ENCODE measurements around the gene TRAF2. TPM values are rescaled to one million over a fixed set of nuclear protein-coding genes. Genes with fewer than 3 reads are reported as not detected.

The TRAF2 gene
- total RNA-seq, 2 experiments from 2014 or later: 37.4 to 46.2 TPM

DNA sequence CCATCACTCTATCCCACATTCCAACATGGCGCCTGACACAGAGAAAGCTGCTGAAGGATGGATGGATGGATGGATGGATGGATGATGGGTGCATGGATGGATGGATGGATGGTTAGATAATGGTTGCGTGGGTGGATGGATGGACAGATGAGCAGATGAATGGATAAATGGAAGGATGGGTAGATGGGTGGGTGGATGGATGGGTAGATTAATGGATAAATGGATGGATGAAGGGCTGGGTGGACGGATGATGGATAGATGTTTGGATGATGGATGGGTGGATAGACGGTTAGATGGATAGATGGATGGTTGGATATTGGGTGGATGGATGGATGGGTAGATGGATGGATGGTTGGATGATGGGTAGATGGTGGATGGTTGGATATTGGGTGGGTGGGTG lies 70.3 kb downstream of the TRAF2 start:
- CTCF ChIA-PET: no interaction called here
- H3K27me3 Mint-ChIP-seq: no peaks in the 10 kb centered on the region
- no peak for ATAC-seq
- H3K9me3 Mint-ChIP-seq (ENCODE audit: low read depth): peaks cover 3% of the 10 kb centered on the region
- intact Hi-C loops (cut with DNase I, micrococcal nuclease): no loop called here
- no peak overlapping the region for H3K4me3 Mint-ChIP-seq
- no peak overlapping the region for H3K27ac Mint-ChIP-seq
- POLR2A ChIA-PET: no interaction called here
- H3K36me3 Mint-ChIP-seq (ENCODE audit: low read depth): no peaks in the 10 kb centered on the region
- DNase-seq: no peak
- H3K4me1 Mint-ChIP-seq: peaks cover 5% of the 10 kb centered on the region

DNA sequence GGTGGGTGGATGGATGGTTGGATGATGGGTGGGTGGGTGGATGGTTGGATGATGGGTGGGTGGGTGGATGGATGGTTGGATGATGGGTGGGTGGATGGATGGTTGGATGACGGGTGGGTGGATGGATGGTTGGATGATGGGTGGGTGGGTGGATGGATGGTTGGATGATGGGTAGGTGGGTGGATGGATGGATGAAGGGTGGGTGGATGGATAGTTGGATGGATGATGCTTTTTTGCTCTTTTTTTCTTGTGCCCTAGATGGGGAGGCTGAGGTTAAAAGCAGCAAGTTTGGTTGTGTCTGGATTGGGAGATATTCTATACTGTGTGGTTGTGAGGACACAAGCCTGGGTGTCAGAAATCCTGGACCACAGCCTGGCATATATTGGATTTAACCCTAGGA lies 71.1 kb downstream of the TRAF2 start:
- ChIA-PET CTCF (no interaction called here), POLR2A (no interaction called here)
- Mint-ChIP-seq H3K9me3 (ENCODE audit: low read depth) (peaks cover 3% of the 10 kb centered on the region), H3K36me3 (ENCODE audit: low read depth) (no peaks in the 10 kb centered on the region), H3K4me3 (no peak overlapping the region), H3K27me3 (no peaks in the 10 kb centered on the region), H3K4me1 (peaks cover 5% of the 10 kb centered on the region), H3K27ac (no peak overlapping the region)
- no peak for ATAC-seq
- DNase-seq: no peak
- intact Hi-C loops (cut with DNase I, micrococcal nuclease): no loop called here

DNA sequence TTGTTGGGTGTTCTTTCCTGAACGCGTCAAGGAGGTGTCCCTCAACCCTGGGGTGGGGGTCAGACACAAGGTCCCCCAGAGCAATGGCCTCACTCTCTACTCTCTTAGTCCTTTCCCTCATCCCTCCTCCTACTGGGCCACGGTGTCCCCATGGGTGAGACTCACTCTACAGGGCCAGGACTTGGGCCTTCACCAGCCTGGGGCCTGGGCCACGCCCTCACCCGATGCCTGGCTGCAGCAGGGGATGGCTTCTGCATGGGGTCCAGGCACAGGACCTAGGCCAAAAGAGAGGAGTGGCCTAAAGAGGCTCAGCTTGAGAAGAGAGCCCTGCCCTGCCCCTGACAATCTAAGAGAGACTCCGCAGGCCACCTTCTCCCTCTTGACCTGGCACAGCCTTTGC lies 71.6 kb downstream of the TRAF2 start:
- Mint-ChIP-seq H3K36me3 (ENCODE audit: low read depth) (no peaks in the 10 kb centered on the region), H3K27ac (no peak overlapping the region), H3K4me3 (no peak overlapping the region), H3K27me3 (no peaks in the 10 kb centered on the region), H3K4me1 (peaks cover 7% of the 10 kb centered on the region), H3K9me3 (ENCODE audit: low read depth) (peaks cover 3% of the 10 kb centered on the region)
- DNase-seq (no peak), ATAC-seq (no peak)
- ChIA-PET POLR2A (no interaction called here), CTCF (no interaction called here)
- intact Hi-C loops (cut with DNase I, micrococcal nuclease): no loop called here

DNA sequence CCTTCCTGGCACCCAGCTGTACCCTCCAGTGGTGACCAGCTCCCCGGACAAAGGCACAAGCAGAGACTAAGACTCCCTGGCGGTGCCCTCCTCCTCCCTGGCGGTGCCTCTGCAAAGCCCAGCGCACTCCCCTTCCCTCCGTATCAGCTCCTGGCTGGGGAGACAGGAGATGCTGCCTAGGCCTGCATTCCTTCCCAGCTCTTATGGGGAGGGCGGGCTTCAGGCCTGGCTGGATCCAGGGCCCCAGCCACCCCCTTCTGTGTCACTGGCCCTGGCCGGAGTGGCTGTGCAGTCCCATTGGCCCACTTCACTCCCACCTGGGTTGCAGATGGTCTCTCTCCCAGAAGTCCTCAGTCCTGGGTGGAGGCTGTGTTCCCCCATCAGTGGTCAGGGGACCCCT lies 72.2 kb downstream of the TRAF2 start:
- Mint-ChIP-seq H3K9me3 (ENCODE audit: low read depth) (peaks cover 3% of the 10 kb centered on the region), H3K4me3 (no peak overlapping the region), H3K27ac (no peak overlapping the region), H3K4me1 (peaks cover 9% of the 10 kb centered on the region), H3K36me3 (ENCODE audit: low read depth) (no peaks in the 10 kb centered on the region), H3K27me3 (no peaks in the 10 kb centered on the region)
- intact Hi-C loops (cut with DNase I, micrococcal nuclease): no loop called here
- ATAC-seq (no peak), DNase-seq (no peak)
- POLR2A ChIA-PET: no interaction called here
- CTCF ChIA-PET: interaction anchor here (0.6 kb wide), 1 partner anchor 146 kb away, joined by 3 read pairs; no protein-coding TSS in a partner anchor

DNA sequence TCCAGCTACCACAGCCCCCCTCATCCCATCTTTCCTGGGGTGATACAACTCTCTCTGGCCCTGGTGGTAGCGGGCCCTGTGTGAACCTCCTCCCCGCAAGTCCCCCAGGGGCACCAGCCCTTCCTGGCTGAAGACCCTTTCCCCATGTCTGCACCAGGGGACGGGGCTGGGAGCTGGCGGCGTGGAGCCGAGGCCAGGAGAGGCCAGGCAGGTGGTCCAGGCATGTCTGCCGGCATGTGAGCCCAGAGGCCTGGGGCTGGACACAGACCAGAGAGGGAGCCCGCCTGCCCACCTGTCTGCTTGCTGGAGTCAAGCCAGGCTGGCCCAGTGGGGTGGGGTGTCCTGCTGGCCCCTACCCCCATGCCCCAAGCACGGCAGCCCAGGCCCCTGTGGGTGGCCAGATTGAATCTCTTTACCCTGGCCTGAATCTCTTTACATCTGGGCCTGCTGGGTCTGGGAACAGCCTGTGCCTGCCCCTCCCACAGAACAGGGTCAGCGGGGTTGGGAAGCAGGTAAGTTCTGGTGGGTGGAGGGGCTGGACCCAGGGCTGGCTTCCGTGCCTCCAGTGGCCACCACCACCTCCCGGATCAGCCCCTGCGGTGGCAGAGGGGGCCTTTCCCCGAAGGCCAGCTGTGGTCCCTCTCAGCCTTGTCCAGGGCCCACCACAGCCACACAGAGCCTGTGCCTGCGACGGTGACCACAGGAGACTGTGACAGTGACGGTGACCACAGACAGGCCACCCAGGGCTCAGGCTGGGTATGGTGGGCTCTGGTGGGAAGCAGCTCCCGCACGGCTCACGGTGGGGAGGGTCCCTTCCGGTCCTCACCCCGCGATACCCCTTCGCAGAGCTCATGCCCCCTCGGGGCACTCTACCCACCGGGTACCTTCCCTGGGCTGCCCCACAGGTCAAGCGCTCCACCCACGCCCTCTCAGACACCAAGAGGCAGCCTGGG lies 72.9 kb downstream of the TRAF2 start:
- peaks cover 3% of the 10 kb centered on the region for H3K9me3 Mint-ChIP-seq (ENCODE audit: low read depth)
- no peak overlapping the region for H3K27ac Mint-ChIP-seq
- H3K27me3 Mint-ChIP-seq: no peaks in the 10 kb centered on the region
- intact Hi-C loops (cut with DNase I, micrococcal nuclease): no loop called here
- H3K4me1 Mint-ChIP-seq: peaks cover 9% of the 10 kb centered on the region
- DNase-seq (no peak), ATAC-seq (no peak)
- POLR2A ChIA-PET: no interaction called here
- no peak overlapping the region for H3K4me3 Mint-ChIP-seq
- H3K36me3 Mint-ChIP-seq (ENCODE audit: low read depth): no peaks in the 10 kb centered on the region
- CTCF ChIA-PET: interaction anchor here (0.6 to 0.8 kb wide), 2 partner anchors 76 to 146 kb away, joined by 3 to 4 read pairs; no protein-coding TSS in a partner anchor

DNA sequence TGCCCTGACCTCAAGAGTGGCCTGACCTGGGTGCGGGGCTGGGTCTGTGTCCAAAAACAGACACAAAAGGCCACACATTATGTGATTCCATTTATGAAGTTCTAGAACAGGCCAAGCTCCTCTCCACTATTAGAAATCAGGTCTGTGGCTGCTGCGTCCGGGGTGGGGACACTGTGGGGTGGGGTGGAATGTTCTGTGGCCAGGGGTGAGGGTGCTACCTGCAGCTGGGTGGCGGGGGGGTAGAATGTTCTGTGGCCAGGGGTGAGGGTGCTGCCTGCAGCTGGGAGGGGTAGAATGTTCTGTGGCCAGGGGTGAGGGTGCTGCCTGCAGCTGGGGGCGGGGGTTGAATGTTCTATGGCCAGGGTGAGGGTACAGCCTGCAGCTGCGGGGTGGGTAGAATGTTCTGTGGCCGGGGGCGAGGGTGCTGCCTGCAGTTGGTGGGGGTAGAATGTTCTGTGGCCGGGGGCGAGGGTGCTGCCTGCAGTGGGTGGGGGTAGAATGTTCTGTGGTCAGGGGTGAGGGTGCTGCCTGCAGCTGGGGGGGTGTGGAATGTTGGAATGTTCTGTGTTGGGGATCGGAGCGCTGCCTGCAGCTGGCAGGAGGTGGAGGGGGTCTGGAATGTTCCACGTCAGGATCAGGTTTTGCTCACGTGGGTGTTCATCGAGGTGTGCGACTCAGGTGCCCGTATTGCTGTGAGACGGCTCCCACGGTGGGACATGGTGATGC lies 74.1 kb downstream of the TRAF2 start:
- peaks cover 14% of the 10 kb centered on the region for H3K4me1 Mint-ChIP-seq
- intact Hi-C loops (cut with DNase I, micrococcal nuclease): no loop called here
- no peak overlapping the region for H3K4me3 Mint-ChIP-seq
- DNase-seq: no peak
- H3K9me3 Mint-ChIP-seq (ENCODE audit: low read depth): peaks cover 3% of the 10 kb centered on the region
- CTCF ChIA-PET: interaction anchor here (0.6 to 0.8 kb wide), 2 partner anchors 15 to 74 kb away, joined by 3 to 4 read pairs; no protein-coding TSS in a partner anchor
- POLR2A ChIA-PET: interaction anchor here (0.6 to 0.7 kb wide), 3 partner anchors 64 to 574 kb away, joined by 4 to 7 read pairs (median 5); no protein-coding TSS in a partner anchor
- ATAC-seq: no peak
- no peaks in the 10 kb centered on the region for H3K27me3 Mint-ChIP-seq
- H3K36me3 Mint-ChIP-seq (ENCODE audit: low read depth): no peaks in the 10 kb centered on the region
- H3K27ac Mint-ChIP-seq: no peak overlapping the region

GRCh38 chr9:136960938-136961275 lies 74.6 kb downstream of the TRAF2 start:
- DNase-seq (no peak), ATAC-seq (no peak)
- intact Hi-C loops (cut with DNase I, micrococcal nuclease): no loop called here
- H3K4me3 Mint-ChIP-seq: no peak overlapping the region
- no peak overlapping the region for H3K27ac Mint-ChIP-seq
- peaks cover 3% of the 10 kb centered on the region for H3K9me3 Mint-ChIP-seq (ENCODE audit: low read depth)
- H3K27me3 Mint-ChIP-seq: no peaks in the 10 kb centered on the region
- POLR2A ChIA-PET: no interaction called here
- H3K4me1 Mint-ChIP-seq: peaks cover 19% of the 10 kb centered on the region
- no peaks in the 10 kb centered on the region for H3K36me3 Mint-ChIP-seq (ENCODE audit: low read depth)
- CTCF ChIA-PET: interaction anchor here (0.6 kb wide), 1 partner anchor 15 kb away, joined by 3 read pairs; no protein-coding TSS in a partner anchor

DNA sequence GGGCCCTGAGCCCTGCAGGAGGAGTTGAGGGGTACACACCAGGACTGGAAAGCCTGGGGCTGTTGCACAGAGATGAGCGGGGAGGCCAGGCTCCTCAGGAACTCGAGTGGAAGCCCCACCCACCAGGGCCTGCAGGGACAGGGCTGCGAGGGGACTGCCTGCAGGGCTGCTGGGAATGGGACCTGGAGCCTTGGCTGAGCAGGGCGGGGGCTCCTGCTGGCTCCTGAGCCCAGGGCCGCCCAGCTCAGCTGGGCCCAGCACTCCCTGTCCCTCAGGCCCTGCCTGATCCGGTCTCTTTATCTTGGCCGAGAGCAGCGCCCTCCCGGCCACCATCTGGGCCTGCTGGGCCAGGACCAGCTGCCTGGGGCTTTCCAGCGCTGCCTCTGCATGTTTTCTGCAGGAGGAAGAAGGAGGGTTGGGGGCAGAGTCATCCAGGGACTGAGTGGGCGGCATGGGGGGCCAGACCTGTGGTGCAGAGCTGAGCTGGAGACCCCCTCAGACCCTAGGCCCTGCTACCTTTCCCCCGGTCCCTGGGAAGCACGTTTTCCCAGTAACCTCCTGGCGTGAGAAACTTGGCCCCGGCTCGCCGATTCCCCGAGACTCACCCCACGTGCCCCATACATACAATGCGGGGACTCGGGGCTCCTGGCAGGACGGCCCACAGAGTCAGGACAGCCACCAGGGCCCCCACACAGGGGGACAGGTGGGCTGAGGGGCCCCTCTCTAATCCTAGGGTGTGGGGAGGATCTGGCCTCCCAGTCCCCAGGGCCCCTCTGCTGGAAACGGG lies 75.2 kb downstream of the TRAF2 start:
- CTCF ChIA-PET: interaction anchor here (1.0 to 1.7 kb wide), 2 partner anchors 67 to 74 kb away, joined by 5 read pairs; no protein-coding TSS in a partner anchor
- H3K27ac Mint-ChIP-seq: no peak overlapping the region

GRCh38 chr9:136962163-136962562 lies 75.8 kb downstream of the TRAF2 start:
- intact Hi-C loops (cut with DNase I, micrococcal nuclease): no loop called here
- H3K9me3 Mint-ChIP-seq (ENCODE audit: low read depth): no peaks in the 10 kb centered on the region

More for the DNA sequence above, 75.2 kb downstream of the TRAF2 start:
- Mint-ChIP-seq H3K4me1 (peaks cover 24% of the 10 kb centered on the region), H3K9me3 (ENCODE audit: low read depth) (peaks cover 3% of the 10 kb centered on the region), H3K36me3 (ENCODE audit: low read depth) (no peaks in the 10 kb centered on the region), H3K27me3 (no peaks in the 10 kb centered on the region), H3K4me3 (no peak overlapping the region)
- POLR2A ChIA-PET: no interaction called here
- intact Hi-C loops (cut with DNase I, micrococcal nuclease): no loop called here
- DNase-seq (no peak), ATAC-seq (no peak)

GRCh38 chr9:136962701-136963248 lies 76.5 kb downstream of the TRAF2 start:
- no peaks in the 10 kb centered on the region for H3K9me3 Mint-ChIP-seq (ENCODE audit: low read depth)
- intact Hi-C loops (cut with DNase I, micrococcal nuclease): no loop called here

More at GRCh38 chr9:136962163-136962562, 75.8 kb downstream of the TRAF2 start:
- DNase-seq (no peak), ATAC-seq (no peak)
- CTCF ChIA-PET: interaction anchor here (1.0 to 1.7 kb wide), 2 partner anchors 67 to 73 kb away, joined by 5 read pairs; no protein-coding TSS in a partner anchor
- H3K36me3 Mint-ChIP-seq (ENCODE audit: low read depth): no peaks in the 10 kb centered on the region
- peaks cover 24% of the 10 kb centered on the region for H3K4me1 Mint-ChIP-seq
- POLR2A ChIA-PET: no interaction called here
- H3K27me3 Mint-ChIP-seq: no peaks in the 10 kb centered on the region
- H3K27ac Mint-ChIP-seq: no peak overlapping the region
- H3K4me3 Mint-ChIP-seq: no peak overlapping the region

DNA sequence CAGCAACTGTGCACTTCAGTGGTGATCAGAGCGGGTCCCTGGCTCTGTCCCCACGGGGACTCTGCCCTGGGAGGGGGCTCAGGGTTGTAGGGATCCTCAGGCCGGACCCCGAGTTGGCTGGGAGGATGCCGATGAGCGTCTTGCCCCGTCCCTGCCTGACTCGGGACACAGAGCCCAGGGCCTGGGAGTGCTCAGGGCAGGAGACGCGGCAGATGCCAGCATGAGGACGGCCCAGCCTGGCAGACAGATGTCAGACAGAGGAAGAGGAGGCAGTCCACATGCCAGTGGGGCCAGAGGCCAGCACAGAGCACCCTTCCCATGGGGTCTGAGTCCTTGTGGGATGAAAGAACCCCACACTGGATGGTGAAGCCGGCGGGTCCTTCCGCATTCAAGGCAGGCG lies 77.0 kb downstream of the TRAF2 start:
- H3K4me1 Mint-ChIP-seq: peaks cover 24% of the 10 kb centered on the region
- intact Hi-C loops (cut with DNase I, micrococcal nuclease): no loop called here
- H3K27me3 Mint-ChIP-seq: no peaks in the 10 kb centered on the region
- H3K36me3 Mint-ChIP-seq (ENCODE audit: low read depth): no peaks in the 10 kb centered on the region
- DNase-seq: no peak
- CTCF ChIA-PET: interaction anchor here (0.5 kb wide), 1 partner anchor 125 kb away, joined by 3 read pairs; no protein-coding TSS in a partner anchor
- no peak overlapping the region for H3K27ac Mint-ChIP-seq
- no peak for ATAC-seq
- POLR2A ChIA-PET: no interaction called here
- no peak overlapping the region for H3K4me3 Mint-ChIP-seq
- no peaks in the 10 kb centered on the region for H3K9me3 Mint-ChIP-seq (ENCODE audit: low read depth)

More at GRCh38 chr9:136962701-136963248, 76.5 kb downstream of the TRAF2 start:
- ATAC-seq (no peak), DNase-seq (no peak)
- H3K4me3 Mint-ChIP-seq: no peak overlapping the region
- H3K27me3 Mint-ChIP-seq: no peaks in the 10 kb centered on the region
- POLR2A ChIA-PET: no interaction called here
- no peak overlapping the region for H3K27ac Mint-ChIP-seq
- CTCF ChIA-PET: interaction anchor here (1.0 to 1.7 kb wide), 2 partner anchors 66 to 73 kb away, joined by 5 read pairs; no protein-coding TSS in a partner anchor
- H3K4me1 Mint-ChIP-seq: peaks cover 24% of the 10 kb centered on the region
- H3K36me3 Mint-ChIP-seq (ENCODE audit: low read depth): no peaks in the 10 kb centered on the region

Measured in activated CD4-positive, alpha-beta T cell treated with anti-CD3 and anti-CD28 coated beads for 36 hours (primary cell).